HepG2 (cell line): ENCODE results near the gene TMCO6. TPM values are rescaled to one million over a fixed set of nuclear protein-coding genes. Genes with fewer than 3 reads are reported as not detected.

ENCODE experiments used
- ESRRA ChIP-seq: sonication (generic); formaldehyde crosslinking; IDR thresholded peaks from 2 replicates; pipeline ENCODE4 v1.5.1; 2020; ENCODE audit warnings: mild to moderate bottlenecking, low read depth, missing genetic modification reagents
- HDAC1 ChIP-seq: sonication (generic); formaldehyde crosslinking; IDR thresholded peaks from 2 replicates; pipeline ENCODE4 v1.5.1; 2020; ENCODE audit warnings: mild to moderate bottlenecking, missing genetic modification reagents
- HOXD1 ChIP-seq: sonication (generic); formaldehyde crosslinking; IDR thresholded peaks from 2 replicates; pipeline ENCODE4 v1.5.0; 2020; ENCODE audit warnings: missing genetic modification reagents
- MATR3 ChIP-seq: sonication (generic); formaldehyde crosslinking; IDR thresholded peaks from 2 replicates; pipeline ENCODE4 v1.4.0; 2020; ENCODE audit warnings: missing genetic modification reagents
- MTA1 ChIP-seq: sonication (generic); formaldehyde crosslinking; IDR thresholded peaks from 2 replicates; pipeline ENCODE4 v1.4.0; 2020; ENCODE audit warnings: missing genetic modification reagents, mild to moderate bottlenecking, borderline replicate concordance
- MTF2 ChIP-seq: sonication (generic); formaldehyde crosslinking; IDR thresholded peaks from 2 replicates; pipeline ENCODE4 v1.5.0; 2020; ENCODE audit warnings: missing genetic modification reagents, borderline replicate concordance
- MXD1 ChIP-seq: sonication (generic); formaldehyde crosslinking; IDR thresholded peaks from 2 replicates; pipeline ENCODE4 v1.4.0; 2020; ENCODE audit warnings: mild to moderate bottlenecking, missing genetic modification reagents
- RCOR2 ChIP-seq: IDR thresholded peaks from 2 replicates; pipeline ENCODE4 v1.6.1; 2016; ENCODE audit warnings: missing biosample characterization, missing genetic modification reagents
- RELA ChIP-seq: sonication (generic); formaldehyde crosslinking; IDR thresholded peaks from 2 replicates; pipeline ENCODE4 v1.4.0; 2020; ENCODE audit warnings: missing genetic modification reagents
- REXO4 ChIP-seq: sonication (generic); formaldehyde crosslinking; IDR thresholded peaks from 2 replicates; pipeline ENCODE4 v1.8.0; 2022; ENCODE audit warnings: missing genetic modification reagents, mild to moderate bottlenecking, borderline replicate concordance
- RNF2 ChIP-seq: fragments of 450-650 bp; conservative IDR thresholded peaks from 2 replicates; pipeline ENCODE4 v1.6.1; 2016; ENCODE audit warnings: low read depth
- SMC3 ChIP-seq: IDR thresholded peaks from 2 replicates; pipeline ENCODE4 v1.6.1; 2011; ENCODE audit warnings: low read length, improper control_type of control experiment
- SRF ChIP-seq: IDR thresholded peaks from 2 replicates; pipeline ENCODE4 v1.6.1; 2011; ENCODE audit warnings: mild to moderate bottlenecking, low read depth, low read length, moderate library complexity
- TFAP4 ChIP-seq: sonication (generic); IDR thresholded peaks from 2 replicates; pipeline ENCODE4 v1.6.1; 2016; ENCODE audit warnings: low read depth, borderline replicate concordance
- TSC22D2 ChIP-seq: sonication (generic); formaldehyde crosslinking; IDR thresholded peaks from 2 replicates; pipeline ENCODE4 v1.5.1; 2020; ENCODE audit warnings: missing genetic modification reagents, mild to moderate bottlenecking, borderline replicate concordance
- XBP1 ChIP-seq: sonication (generic); formaldehyde crosslinking; IDR thresholded peaks from 2 replicates; pipeline ENCODE4 v1.5.0; 2020; ENCODE audit warnings: missing genetic modification reagents
- ZFP82 ChIP-seq: sonication (generic); formaldehyde crosslinking; IDR thresholded peaks from 2 replicates; pipeline ENCODE4 v1.5.1; 2020; ENCODE audit warnings: mild to moderate bottlenecking, missing genetic modification reagents, borderline replicate concordance
- ZNF12 ChIP-seq: sonication (generic); formaldehyde crosslinking; IDR thresholded peaks from 2 replicates; pipeline ENCODE4 v1.5.0; 2020; ENCODE audit warnings: missing genetic modification reagents
- ZNF260 ChIP-seq: sonication (generic); formaldehyde crosslinking; IDR thresholded peaks from 2 replicates; pipeline ENCODE4 v1.4.0; 2020; ENCODE audit warnings: missing genetic modification reagents, low read depth, mild to moderate bottlenecking, borderline replicate concordance
- ZNF282 ChIP-seq: fragments of 450-650 bp; IDR thresholded peaks from 2 replicates; pipeline ENCODE4 v1.6.1; 2018; ENCODE audit not compliant: partially characterized antibody
- ZNF30 ChIP-seq: sonication (generic); formaldehyde crosslinking; IDR thresholded peaks from 2 replicates; pipeline ENCODE4 v1.5.0; 2020; ENCODE audit warnings: mild to moderate bottlenecking, missing genetic modification reagents
- ZNF44 ChIP-seq: sonication (generic); formaldehyde crosslinking; IDR thresholded peaks from 2 replicates; pipeline ENCODE4 v1.5.1; 2020; ENCODE audit warnings: mild to moderate bottlenecking, missing genetic modification reagents
- ZNF441 ChIP-seq: sonication (generic); formaldehyde crosslinking; IDR thresholded peaks from 2 replicates; pipeline ENCODE4 v1.7.0; 2021; ENCODE audit warnings: missing genetic modification reagents, borderline replicate concordance
- ZNF543 ChIP-seq: sonication (generic); formaldehyde crosslinking; IDR thresholded peaks from 2 replicates; pipeline ENCODE4 v1.4.0; 2020; ENCODE audit warnings: mild to moderate bottlenecking, missing genetic modification reagents
- ZNF619 ChIP-seq: sonication (generic); formaldehyde crosslinking; IDR thresholded peaks from 2 replicates; pipeline ENCODE4 v1.4.0; 2020; ENCODE audit warnings: mild to moderate bottlenecking, missing genetic modification reagents
- ZNF704 ChIP-seq: sonication (generic); formaldehyde crosslinking; IDR thresholded peaks from 2 replicates; pipeline ENCODE4 v1.8.1; 2023; ENCODE audit warnings: mild to moderate bottlenecking, inconsistent platforms, moderate library complexity, missing genetic modification reagents, borderline replicate concordance
- ZNF724P ChIP-seq: sonication (generic); formaldehyde crosslinking; IDR thresholded peaks from 2 replicates; pipeline ENCODE4 v1.8.0; 2022; ENCODE audit warnings: missing genetic modification reagents, borderline replicate concordance
- ZNF850 ChIP-seq: sonication (generic); formaldehyde crosslinking; conservative IDR thresholded peaks from 2 replicates; pipeline ENCODE4 v1.9.0; 2021; ENCODE audit warnings: mild to moderate bottlenecking, missing genetic modification reagents
- polyA plus RNA-seq, 8 experiments: library from polyadenylated mRNA; depleted of rRNA in 3 of 8; stranded (reverse) in 7 of 8; unstranded in 1 of 8; fragments of >200 nt; fragmentation: Illumina TruSeq in 4 of 8; extraction: Trizol in 4 of 8; gene quantifications; 2 replicates each; pipeline versions ENCODE4 v1.2.1 to v1.2.3, GENCODE V29; 2011 to 2016; ENCODE audit warnings: low read depth in 4 of 8, missing spikeins in 1 of 8, mixed read lengths in 1 of 8; ENCODE audit not compliant: insufficient read depth in 1 of 8
- total RNA-seq, 5 experiments: library from RNA; depleted of rRNA; stranded (reverse); fragments of >200 nt; fragmentation: Illumina TruSeq; extraction: Trizol; gene quantifications; 2 replicates each; pipeline ENCODE4 v1.2.3, GENCODE V29; 2016; ENCODE audit warnings: low read depth in 1 of 5

The TMCO6 gene
- total and polyA plus RNA-seq, 2 of the 13 experiments (the other 11 are each of a cell fraction or from before 2014, with no cell fraction given), result 16.6 to 28.2 TPM

GRCh38 chr5:140690941-140691924 lies 52.0 kb downstream of the TMCO6 start, which contains the start of the genes HARS1 and HARS2 (continued):
- TF ChIP-seq MXD1 (CRISPR knock-in tag) (peak; percentile 90), ESRRA (CRISPR knock-in tag) (peak; percentile 72; the same call in 1 of the 2 replicates), HDAC1 (CRISPR knock-in tag) (peak; percentile 97), MTA1 (CRISPR knock-in tag) (no peak), RCOR2 (CRISPR knock-in tag) (0 out of 2 replicates have a peak, but pooled peaks have one; percentile 38), ZNF619 (CRISPR knock-in tag) (peak; percentile 47; the same call in 1 of the 2 replicates), ZNF44 (CRISPR knock-in tag) (no peak), ZNF724P (CRISPR knock-in tag) (peak; percentile 79; the same call in 1 of the 2 replicates), SMC3 (no peak), RELA (CRISPR knock-in tag) (0 out of 2 replicates have a peak, but pooled peaks have one; percentile 76), ZNF282 (no peak), RNF2 (peak; percentile 64; the same call in 1 of the 2 replicates), ZNF704 (no peak), XBP1 (CRISPR knock-in tag) (no peak; the same call in 1 of the 2 replicates), MATR3 (CRISPR knock-in tag) (no peak), ZNF12 (CRISPR knock-in tag) (no peak), ZNF441 (CRISPR knock-in tag) (peak; percentile 74), ZNF260 (CRISPR knock-in tag) (no peak), TFAP4 (no peak), ZNF850 (CRISPR knock-in tag) (0 out of 2 replicates have a peak, but pooled peaks have one; percentile 43), REXO4 (CRISPR knock-in tag) (no peak), SRF (peak; percentile 56; the same call in 1 of the 2 replicates), ZFP82 (peak; percentile 92; the same call in 1 of the 2 replicates), ZNF30 (CRISPR knock-in tag) (no peak), MTF2 (CRISPR knock-in tag) (no peak), ZNF543 (CRISPR knock-in tag) (no peak), HOXD1 (CRISPR knock-in tag) (peak; percentile 69; the same call in 1 of the 2 replicates), TSC22D2 (CRISPR knock-in tag) (peak; percentile 42; the same call in 1 of the 2 replicates)
